ENCODE results near the gene KCNMB1.
"Not testable (repeated sequence)": the region's sequence is repeated elsewhere in the genome, so short reads cannot be mapped to it uniquely, and the experiment has no call there.

Gene KCNMB1

DNA sequence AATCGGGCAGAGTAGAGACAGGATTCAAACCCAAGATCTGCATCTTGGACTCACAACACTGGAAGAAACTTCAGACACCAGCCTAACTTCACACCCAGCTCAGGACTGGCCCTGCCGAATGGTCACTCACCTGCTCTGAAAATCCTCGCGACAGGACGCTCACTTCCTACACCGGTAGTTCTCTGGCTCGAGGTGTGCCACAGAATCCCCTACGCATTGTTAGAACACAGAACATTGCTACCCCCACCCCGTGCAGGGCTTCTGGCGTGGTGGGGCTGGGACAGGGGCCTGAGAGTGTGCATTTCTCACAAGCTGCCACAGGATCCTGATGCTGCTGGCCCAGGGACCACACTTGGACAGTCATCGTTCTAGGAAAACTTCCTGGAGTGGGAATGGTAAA lies 12.1 kb downstream of the KCNMB1 start:
- no peak for DNase-seq (ENCODE audit: low read depth in 2 of 2)

DNA sequence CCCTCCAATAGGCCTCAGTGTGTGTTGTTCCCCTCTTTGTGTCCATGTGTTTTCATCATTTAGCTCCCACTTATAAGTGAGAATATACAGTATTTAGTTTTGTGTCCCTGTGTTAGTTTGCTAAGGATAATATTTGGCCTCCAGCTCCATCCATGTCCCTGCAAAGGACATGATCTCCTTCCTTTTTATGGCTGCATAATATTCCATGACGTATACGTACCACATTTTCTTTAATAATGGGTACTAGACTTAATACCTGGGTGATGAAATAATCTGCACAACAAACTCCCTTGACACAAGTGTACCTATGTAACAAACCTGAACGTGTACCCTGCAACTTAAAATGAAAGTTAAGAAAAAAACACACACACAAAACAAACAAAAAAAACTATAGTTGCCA lies 12.6 kb downstream of the KCNMB1 start:
- DNase-seq (ENCODE audit: low read depth in 2 of 2), result not testable (repeated sequence)

DNA sequence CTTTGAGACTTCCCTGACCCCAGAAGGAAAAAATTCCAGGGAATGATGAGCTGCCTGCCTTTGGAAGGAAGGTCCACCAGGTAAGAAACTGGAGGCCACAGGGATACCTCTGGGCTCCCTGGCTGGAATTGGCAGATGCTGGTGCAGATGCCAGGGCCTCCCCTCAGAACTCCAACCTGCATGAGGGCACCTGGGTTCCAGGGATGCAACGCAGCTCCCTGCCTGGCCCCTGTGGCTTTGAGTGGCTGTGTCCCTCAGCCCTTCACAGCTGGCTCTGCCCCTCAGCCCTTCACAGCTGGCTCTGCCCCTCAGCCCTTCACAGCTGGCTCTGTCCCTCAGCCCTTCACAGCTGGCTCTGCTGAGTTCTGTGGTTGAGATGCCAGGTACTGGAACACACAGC lies 13.9 kb downstream of the KCNMB1 start:
- no peak for DNase-seq (ENCODE audit: low read depth in 2 of 2)

DNA sequence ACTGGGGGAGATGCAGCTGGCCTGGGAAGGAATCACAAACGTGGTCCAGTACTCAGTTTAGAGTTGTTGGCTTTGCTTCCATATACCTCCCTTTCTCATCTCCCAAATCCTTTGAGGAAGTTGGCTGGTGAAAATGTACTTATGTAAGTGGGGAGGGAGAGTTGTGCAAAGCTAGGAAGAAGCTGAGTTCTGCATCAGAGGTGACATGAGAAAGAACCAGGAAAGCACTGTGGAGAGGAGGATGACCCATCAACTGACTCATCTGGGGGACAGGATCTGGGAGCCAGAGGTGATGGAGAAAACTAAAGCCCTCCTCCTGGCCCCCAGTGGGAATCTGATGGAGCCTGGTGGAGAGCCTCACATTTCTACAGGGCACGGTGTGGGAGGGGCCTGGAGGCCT lies 16.2 kb downstream of the KCNMB1 start:
- no peak for DNase-seq (ENCODE audit: low read depth in 2 of 2)

DNA sequence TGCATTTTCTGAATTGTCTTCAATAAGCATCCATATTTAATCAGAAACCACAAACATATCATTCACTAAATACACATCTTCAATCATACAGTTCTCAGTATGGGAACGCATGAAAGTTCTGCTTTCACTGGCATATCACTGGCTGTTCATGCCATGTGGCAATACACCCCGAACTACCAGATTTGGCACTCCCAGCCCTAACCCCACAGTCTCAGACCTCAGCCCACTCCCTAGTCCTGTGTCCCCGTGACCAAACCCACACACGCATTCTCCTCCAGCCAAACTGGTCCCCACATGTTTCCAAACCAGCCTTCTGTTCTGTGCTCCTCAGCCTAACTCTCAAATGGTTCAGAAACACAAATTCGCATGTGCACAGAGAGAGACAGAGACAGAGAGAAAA lies 20.6 kb downstream of the KCNMB1 start:
- no peak for DNase-seq (ENCODE audit: low read depth in 2 of 2)

DNA sequence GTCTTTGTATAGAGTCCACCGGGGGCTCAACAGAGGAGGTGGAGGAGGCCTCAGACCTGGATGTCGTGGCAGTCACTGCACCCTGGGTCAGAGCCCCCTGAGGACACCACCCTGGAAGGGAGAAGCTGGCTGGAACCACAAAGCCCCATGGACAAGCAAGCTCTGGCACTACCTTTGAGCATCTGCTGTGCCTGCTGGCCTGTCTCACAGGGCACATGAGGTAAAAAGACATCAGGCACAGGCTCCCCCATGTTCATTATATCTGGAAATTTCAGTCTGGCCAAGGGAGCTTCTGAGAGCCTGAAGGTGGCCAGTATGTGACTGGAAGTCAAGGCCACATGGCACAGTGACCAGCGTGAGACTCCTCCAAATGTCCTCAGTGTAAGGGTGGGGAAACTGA lies 22.9 kb downstream of the KCNMB1 start:
- no peak for DNase-seq (ENCODE audit: low read depth in 2 of 2)

DNA sequence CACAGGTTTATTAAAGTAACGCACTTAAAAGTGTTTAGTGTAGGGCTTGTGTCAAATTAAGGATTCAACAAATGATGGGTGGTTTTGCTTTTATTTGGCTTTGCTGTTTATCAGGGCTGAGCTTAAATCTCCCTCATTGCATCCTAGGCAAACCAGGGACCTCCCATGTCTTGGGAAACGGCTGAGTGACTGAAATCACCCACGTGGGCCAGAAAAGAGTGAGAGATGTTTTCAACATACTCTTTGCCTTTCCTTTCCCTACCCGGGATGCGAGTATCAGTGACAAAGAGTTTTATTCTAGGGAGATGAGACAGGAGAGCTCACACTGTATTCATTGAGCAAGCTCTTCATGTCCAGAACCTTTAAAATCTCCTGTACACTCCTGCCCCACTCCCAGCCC lies 23.3 kb downstream of the KCNMB1 start:
- DNase-seq (ENCODE audit: low read depth in 2 of 2), result no peak

DNA sequence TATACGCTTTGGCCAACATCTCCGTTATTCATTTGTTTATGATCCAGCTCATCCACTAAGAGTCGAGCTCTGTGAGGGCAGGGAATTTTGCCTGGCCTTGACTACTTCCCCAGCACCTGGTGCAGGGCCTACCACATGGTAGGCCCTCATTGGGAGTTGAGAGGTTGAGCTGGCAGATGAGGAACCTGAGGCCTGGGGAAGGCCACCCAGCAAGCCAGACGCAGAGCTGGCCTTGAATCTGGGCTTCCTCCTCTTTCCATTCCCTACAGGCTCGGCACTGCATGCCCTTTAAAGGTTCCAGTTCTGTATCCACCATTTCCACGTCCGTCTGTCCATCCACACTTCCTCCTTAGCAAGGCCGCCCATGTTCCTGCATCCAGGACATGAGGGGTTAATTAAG lies 24.2 kb downstream of the KCNMB1 start:
- DNase-seq (ENCODE audit: low read depth in 2 of 2), result no peak

DNA sequence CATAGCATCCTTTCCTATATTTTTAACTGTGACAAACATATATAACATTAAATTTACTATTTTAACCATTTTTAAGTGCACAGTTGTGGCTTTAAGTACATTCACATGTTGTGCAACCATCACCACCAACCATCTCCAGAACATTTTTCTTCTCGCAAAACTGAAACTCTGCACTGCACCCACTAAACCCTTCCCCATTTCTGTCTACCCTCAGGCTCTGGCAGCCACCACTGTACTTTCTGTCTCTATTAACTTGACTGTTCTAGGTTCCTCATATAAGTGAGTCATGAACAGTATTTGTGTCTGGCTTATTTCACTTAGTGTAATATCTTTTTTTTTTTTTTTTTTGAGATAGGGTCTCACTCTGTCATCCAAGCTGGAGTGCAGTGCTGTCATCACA lies 25.5 kb downstream of the KCNMB1 start:
- DNase-seq (ENCODE audit: low read depth in 2 of 2), result no peak

DNA sequence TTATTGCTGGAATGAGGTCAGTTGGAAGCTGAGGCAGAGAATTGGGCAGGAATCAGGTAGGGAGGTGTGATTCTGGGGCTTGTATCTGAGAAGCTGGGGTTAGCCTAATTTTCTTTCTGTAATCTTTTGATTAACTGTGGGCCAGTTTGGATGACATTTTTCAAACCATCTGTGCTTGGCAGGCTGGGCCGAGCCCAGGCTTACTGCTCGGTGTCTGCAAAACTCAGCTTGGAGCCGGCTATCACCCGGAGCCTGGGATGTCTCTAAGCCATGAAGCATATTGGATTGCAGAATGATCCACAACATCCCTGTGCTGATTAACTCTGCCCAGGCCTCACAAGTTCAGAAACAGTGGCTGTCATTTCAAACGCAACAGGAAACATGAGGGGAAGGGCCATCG lies 26.5 kb downstream of the KCNMB1 start:
- no peak for DNase-seq (ENCODE audit: low read depth in 2 of 2)

DNA sequence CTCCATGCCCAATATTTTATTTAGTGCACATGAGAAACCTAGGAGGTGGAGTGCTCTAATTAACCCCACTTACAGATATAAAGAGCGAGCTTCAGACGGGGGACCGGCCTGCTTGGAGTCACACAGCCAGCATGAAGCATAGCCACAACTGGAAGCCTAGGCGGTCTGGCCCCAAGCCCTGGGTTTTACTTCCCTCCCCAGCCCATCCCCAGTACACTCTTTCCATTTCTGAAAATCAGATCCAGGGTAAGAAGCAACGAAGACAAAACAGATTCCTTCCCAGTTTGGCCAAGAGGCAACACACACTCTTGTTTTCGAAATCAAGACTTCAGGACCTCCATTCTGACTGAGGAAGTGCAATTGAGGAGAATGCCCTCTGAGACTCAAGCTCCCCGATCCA lies 27.1 kb downstream of the KCNMB1 start:
- DNase-seq (ENCODE audit: low read depth in 2 of 2), result no peak

DNA sequence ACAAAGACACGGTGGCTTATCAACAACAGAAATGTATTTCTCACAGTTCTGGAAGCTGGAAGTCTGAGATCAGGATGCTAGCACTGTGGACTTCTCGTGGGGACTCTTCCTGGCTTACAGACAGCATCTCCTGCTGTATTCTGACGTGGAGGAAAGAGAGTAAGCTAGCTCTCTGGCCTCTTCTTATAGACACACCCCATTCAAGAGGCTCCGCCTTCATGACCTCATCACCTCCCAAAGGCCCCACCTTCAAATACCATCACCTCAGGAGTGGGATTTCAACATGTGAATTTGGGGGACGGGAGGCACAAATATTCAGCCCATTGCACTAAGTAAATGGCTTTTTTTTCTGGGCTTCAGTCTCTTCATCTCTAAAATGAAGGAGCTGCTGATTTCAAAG lies 27.6 kb downstream of the KCNMB1 start:
- DNase-seq (ENCODE audit: low read depth in 2 of 2), result no peak

DNA sequence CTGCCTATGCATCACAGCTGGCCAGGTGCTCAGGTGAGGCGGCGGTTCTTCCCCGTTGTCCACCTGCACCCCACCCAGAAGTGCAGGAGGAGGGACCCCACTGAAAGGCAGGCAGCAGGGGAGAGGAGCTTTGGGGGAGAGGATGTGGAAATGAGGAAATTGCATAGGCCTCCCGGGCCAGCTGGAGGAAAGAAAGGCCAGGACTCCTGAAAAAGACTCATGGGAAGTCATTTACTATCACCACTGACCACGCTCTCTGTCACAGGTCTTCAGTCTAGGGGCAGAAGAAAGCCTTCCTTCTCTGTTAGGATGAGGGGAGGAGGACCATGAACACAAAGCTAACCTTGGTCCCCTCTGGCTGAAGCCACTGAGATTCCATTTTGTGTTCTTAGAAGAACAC lies 28.1 kb downstream of the KCNMB1 start:
- no peak for DNase-seq (ENCODE audit: low read depth in 2 of 2)

DNA sequence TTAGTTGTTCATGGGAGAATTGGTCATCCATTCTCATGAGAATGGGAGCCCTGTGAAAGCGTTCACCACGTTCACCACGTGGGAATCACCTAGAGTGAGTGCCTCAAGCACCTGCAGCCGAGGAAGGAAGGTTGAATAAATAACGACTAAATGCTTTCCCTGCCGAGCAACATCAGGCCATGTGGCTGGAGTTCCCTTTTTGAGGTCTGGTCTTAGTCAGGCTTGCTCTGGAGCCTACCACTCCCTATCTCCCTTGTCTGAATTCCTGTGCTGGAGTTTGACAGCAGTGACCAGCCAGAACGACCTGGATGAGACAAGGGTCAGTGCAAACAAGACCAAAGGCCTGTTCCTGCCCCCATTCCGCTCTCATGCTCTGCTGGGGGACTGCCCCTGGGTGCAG lies 28.5 kb downstream of the KCNMB1 start:
- DNase-seq (ENCODE audit: low read depth in 2 of 2), result no peak

DNA sequence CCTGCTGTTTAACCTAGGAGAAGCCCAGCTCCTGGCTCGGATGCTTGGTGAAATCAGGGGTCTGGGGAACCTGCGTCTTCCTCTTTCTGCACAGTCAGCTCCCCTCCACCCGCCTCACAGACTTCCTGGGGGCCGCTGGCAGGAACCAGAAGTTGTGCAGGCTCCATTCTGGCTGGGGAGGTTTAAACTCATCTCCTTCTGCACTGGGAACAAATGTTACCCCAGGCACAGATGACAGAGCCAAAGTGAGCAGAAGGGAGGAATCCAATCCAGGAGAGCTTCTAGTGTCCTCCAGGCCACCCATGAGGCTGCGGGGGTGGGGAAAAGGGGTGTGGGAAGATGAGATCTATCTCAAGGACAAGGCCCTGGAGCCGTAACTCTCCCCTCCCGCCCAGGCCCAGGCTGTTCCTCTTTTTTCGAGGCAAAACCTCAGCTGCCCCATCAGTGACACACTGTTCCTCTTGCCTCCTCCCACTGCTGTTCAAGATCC lies 31.2 kb downstream of the KCNMB1 start:
- DNase-seq (ENCODE audit: low read depth in 2 of 2), result no peak

DNA sequence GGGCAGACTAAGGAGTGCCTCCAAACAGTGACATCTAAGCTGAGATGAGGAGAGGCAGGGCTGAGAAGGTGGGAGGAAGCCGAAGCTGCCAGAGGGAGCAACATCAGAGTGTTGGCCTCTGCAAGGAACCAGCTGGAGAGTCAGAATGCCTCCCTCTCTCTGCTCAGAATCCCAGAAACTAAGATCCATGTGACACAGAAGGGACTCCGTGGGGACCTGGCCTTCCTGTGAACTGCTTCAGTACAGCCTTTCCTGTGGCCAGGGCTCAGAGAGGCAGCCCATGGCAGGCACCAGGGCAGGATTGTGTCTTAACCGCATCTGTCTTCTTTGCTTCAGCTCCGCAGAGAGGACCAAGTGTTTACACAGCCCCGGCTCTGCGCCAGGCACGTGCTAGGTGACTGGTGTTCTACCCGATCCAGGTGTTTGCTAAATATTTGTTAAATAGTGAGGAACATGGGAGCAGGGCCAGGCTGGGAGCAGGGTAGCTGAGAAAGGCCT lies 33.5 kb downstream of the KCNMB1 start:
- DNase-seq (ENCODE audit: low read depth in 2 of 2), result no peak

DNA sequence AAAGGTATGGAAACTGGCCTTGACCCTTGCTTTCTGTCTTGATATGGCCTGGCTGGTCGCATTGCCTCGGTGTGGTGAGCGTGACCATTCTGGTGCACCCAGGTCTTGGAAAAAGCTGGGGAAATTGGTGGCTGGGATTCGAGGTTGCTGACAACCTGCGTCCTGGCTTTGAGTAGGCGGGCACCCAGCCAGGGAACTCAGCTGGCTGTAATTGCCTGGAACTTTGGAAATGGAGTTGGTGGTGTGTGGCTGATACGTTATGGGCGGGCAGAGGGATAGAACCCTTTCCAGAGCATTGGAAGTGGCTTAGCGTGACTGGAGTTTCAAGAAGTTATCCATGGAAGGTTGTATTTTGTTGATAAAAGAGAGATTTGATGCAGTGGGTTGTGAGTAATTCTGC lies 35.2 kb downstream of the KCNMB1 start:
- DNase-seq (ENCODE audit: low read depth in 2 of 2), result no peak

DNA sequence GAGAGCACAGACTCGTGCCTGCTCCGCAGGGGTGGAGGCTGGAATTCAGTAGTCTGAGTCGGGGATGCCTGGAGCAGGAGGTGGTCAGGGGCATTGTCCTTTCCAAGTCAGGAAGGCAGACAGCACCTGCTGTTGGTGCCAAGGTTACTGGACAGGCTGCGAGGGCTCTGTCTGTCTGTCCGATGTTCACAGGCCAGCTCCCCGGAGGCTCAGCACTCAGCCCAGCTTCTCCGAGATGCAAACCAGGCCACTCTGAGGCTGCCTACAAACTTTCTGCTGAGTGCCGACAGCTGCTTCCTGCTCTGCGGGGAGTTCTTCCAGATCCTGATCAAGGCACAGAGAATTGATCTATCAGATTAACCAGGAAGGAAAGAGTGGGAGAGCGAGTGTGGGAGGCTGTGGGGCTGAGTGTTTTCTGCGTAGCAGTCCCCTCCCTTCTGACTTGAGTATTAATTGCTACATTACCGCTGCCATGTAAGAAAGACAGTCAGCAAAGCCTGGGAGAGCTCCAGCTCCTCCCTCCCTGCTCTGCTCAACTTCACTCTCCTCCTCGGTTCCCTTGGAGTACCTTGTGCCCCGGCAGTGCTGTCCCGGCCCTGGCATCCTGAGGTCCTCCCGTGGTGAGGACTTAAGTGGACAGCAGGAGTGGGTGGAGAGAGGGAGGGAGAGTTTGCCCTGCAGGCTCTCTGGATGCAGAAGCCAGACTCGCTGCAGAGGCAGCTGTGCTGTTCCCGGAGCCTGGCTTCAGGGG lies 36.0 kb downstream of the KCNMB1 start:
- no peak for DNase-seq (ENCODE audit: low read depth in 2 of 2)

DNA sequence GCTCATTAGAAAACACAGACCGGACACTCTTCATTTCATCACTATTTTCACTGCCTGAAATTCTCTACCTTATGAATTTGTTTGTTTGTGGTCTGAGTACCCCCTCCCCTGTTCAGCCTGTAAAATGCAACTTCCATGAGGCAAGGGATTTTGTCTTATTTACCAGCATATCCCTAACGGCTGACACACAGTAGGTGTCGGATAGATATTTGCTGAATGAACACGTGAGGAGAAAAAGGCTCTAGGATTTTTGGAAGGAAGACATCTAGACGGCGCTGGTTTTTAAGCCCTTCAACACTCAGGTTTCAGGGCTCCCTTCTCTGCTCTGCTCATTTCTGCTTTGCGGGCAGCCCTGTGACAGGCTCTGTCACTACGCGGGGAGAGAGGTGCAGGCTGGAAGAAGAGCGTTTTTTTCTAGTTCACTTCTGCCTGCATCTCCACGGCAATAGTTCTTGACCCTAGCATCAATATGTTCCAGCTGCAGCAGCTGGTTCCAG lies 41.0 kb downstream of the KCNMB1 start:
- no peak for DNase-seq (ENCODE audit: low read depth in 2 of 2)

DNA sequence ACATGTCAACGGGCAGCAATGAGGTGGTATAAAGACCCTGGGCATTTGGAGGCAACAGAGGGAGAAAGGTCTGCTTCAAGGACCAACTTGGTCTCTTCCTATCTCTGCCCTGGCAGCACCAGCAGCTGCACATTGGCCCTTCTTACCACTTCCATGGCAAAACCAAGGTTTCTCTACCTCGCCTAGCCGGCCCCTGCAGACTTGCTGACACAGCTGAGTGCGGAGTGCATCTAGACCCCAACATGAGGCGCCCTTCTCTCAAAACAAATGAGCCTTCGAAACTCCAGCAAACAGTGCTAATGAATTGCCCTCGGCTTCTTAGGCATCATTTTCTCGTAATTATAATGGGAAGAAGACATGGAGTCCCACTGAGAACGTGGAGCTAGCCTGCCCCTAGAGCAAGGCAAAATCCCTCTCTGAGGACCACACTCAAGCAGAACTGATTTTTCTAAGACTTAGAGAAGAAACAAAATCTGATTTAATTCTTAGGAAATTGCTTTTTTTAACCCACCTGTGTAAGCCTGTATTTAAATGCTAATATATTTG lies 42.1 kb downstream of the KCNMB1 start:
- no peak for DNase-seq (ENCODE audit: low read depth in 2 of 2)

DNA sequence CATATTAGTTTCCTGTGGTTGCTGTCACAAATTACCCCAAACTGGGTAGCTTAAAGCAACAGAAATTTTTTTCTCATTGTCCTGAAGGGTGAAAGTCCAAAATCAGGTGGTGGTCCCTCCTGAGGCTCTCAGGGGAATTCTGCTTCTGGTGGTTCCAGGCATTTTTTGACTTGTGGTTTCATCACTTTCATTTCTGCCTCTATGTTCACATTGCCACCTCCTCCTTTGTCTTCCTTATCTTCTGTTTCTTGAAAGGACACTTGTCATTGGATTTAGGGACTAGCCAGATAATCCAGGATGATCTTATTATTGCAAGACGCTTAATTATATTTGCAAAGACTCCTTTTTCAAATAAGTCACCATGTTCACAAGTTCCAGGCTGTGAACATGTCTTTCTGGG lies 43.2 kb downstream of the KCNMB1 start:
- DNase-seq (ENCODE audit: low read depth in 2 of 2), result no peak

DNA sequence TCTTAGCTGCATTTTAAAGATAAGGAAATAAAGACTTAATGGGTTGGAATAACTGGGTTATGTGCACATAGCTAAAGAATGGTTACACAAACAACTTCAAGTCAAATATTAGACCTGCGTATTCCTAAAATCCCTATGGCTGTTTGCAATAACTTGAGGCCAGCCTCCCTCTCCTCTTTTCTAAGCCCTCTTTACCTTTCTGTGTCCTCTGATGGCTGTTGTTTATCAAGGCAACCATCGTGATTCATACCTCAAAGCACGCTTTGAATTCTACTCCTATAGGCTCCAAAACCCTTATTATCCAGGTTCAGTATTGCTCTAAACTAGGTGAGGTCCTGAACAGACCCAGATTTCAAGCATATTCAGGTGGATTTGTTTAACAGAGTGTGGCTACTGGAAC lies 46.0 kb downstream of the KCNMB1 start:
- no peak for DNase-seq (ENCODE audit: low read depth in 2 of 2)

DNA sequence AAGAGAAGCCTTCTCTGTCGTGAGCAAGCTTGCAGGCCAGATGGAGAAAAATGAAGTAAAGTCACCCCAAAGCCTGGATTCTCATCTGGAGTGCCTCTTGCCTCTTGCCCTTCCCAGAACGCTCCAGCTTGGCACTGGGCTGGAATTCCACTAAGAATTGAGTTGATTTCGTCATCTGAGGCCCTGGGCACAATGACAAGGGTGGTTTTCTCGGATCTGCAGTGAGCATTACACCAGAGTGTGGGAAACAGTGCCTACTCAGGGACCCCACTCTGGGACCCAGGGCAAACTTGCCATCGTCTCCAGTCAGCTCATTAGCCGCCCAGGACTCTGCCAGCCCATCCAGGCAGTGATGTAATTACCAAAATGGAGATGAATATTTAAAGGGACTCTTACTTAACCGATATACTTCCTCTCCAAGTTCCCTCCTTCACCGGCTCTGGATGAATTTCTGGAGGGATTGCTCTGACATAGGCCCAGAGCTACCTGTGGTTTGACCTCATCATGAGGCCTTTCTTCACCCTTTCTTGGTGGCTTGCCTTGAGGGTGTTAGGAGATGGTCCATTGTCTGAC lies 46.9 kb downstream of the KCNMB1 start:
- no peak for DNase-seq (ENCODE audit: low read depth in 2 of 2)
